Stimulated activated CD4-positive, alpha-beta T cell treated with anti-CD3 and anti-CD28 coated beads, Interleukin-2, amount 100 ng/mL, for 4 hours (primary cell): ENCODE measurements around the gene UNC45B.
"Not testable (repeated sequence)": the region's sequence is repeated elsewhere in the genome, so short reads cannot be mapped to it uniquely, and the experiment has no call there.

Source experiments
- DNase-seq: peaks from one replicate; pipeline ENCODE4 v3.0.0-alpha.2; 2020; ENCODE audit warnings: low read depth

Gene UNC45B

DNA sequence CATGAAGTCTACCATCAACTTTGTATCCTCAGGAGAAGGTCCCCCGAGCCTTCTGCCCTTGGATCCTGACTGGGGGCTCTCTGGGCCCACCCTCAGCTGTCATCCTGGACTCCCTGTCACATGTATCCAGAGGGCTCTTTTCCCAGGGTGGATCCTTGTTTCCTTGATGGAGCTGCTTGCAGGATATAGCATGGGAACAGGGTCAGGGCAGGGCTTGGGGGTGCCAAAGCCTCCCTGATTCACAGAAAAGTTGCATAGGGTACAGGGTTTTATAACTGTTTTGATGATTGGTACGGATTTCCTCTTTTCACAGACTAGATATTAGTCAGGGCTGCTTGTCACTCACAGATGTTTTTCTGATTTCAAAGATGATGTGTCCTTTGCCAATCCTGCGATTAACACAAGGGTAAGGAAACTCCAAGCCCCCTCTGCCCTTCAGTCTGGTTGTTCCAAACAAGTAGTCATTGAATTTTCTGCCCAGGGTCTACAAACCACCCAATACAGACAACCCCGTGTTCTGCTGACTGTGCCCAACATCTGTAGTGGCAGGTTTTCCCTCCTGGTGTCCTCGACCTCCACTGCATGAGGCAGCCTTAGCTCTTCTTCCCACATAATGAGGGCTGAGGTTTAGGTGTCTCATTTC, 67.1 kb downstream of the UNC45B start:
- DNase-seq = no peak

DNA sequence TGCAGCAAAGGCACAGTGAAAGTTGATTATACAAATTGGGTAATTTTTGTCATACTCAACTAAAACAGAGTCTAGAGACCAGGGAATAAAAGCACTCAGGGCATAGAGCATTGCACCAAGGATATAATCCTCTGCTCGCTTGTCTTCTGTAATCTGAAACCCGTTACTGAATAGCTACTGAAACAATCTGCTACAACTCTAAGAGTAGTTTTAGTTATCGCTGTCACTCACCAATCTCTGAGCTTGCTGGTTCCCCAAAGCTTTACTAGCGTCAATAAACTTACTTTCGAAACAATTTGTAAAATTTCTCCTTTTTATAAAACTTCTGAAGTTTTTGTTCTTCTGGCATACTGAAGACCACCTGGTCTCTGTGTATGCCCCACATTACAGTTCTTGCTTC, 69.5 kb downstream of the UNC45B start:
- DNase-seq = no peak

GRCh38 chr17:35218915-35219314, 71.3 kb downstream of the UNC45B start:
- no peak for DNase-seq

DNA sequence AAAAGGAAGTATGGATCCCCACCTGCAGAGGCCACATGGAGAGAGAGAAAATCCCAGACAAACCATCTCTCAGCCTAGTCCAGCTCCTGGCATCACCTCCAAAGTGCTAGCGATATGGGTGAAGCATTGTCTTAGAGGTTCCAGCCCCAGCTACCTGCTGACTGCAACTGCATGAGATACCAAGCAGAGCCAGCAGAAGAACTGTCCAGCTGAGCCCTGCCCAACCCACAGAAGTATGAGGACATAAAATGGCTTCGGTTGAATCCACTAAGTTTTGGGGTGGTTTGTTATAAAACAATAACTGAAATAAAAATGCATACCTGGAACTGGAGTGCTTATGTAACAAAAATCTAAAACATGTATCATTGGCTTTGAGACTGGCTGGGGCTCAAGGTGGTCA, 74.8 kb downstream of the UNC45B start:
- DNase-seq = no peak

- DNase-seq = no peak
Measured at GRCh38 chr17:35224436-35224835, 76.8 kb downstream of the UNC45B start.

GRCh38 chr17:35227546-35227945, 79.9 kb downstream of the UNC45B start:
- DNase-seq = no peak

DNA sequence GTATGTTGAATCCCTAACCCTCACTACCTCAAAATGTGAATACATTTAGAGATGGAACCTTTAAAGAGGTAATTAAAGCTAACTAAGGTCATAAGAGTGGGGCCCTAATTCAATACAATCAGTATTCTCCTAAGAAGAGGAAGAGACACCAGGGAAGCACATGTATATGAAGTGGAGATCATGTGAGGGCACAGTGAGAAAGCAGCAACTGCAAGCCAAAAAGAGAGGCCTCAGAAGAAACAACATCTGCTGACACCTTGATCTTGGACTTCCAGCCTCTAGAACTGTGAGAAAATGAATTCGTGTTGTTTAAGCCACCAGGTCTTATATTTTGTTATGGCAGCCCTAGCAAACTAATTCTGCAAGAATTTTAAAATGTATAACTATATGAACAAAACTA, 82.0 kb downstream of the UNC45B start:
- DNase-seq = no peak

DNA sequence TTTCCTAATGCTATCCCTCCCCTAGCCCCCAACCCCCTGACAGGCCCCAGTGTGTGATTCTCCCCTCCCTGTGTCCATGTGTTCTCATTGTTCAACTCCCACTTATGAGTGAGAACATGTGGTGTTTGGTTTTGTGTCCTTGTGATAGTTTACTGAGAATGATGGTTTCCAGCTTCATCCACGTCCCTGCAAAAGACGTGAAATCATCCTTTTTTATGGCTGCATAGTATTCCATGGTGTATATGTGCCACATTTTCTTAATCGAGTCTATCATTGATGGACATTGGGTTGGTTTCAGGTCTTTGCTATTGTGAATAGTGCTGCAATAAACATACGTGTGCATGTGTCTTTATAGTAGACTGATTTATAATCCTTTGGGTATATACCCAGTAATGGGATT, 86.7 kb downstream of the UNC45B start:
- DNase-seq = not testable (repeated sequence)

GRCh38 chr17:35235289-35235688, 87.7 kb downstream of the UNC45B start:
- no peak for DNase-seq

- no peak for DNase-seq
Measured at GRCh38 chr17:35235917-35236316, 88.3 kb downstream of the UNC45B start.

DNA sequence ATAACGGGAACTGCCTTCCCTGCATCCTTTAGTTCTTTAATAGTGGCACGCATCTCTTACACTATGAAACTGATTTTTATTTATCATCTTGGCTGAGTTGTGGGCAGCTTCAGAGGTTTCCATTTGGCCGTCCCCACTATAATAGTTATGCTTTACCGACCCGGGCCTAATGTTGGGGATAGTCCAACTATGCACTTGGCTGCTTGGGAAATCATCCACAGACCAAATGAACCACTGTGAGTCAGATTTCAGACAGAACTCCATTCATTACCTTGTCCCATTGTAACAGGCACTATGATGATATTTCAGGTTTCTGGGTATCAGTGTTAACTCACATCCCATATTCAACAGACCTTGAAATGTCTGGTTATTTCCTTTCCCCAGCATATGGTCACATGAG, 89.2 kb downstream of the UNC45B start:
- DNase-seq = no peak

DNA sequence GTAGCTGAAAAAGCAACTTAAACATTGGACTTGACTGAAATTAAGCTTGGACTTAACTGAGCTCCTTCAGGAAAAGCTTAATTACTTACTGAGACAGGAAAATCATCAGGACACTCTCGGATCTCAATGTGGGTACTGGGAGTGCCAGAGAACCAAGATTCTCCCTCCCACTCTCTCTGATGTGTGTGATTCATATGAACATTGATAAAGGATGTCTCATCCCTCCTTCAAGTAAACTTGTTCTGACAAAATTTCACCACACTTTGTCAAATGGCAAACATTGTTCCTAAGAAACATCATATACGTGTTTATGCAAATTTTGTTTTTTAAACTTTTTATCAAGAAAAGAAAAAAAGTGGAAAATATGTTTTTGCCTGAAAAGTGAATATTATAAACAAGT, 91.2 kb downstream of the UNC45B start:
- no peak for DNase-seq
